SH-SY5Y (cell line): ENCODE measurements around the gene TNFSF15.

Source experiments
- GATA2 ChIP-seq: IDR thresholded peaks from 2 replicates; pipeline ENCODE4 v1.6.1; 2011; ENCODE audit warnings: mild to moderate bottlenecking, low read depth, low read length
- GATA3 ChIP-seq: IDR thresholded peaks from 2 replicates; pipeline ENCODE4 v1.6.1; 2011; ENCODE audit warnings: low read depth, mild to moderate bottlenecking, low read length, moderate library complexity

TNFSF15 gene

DNA sequence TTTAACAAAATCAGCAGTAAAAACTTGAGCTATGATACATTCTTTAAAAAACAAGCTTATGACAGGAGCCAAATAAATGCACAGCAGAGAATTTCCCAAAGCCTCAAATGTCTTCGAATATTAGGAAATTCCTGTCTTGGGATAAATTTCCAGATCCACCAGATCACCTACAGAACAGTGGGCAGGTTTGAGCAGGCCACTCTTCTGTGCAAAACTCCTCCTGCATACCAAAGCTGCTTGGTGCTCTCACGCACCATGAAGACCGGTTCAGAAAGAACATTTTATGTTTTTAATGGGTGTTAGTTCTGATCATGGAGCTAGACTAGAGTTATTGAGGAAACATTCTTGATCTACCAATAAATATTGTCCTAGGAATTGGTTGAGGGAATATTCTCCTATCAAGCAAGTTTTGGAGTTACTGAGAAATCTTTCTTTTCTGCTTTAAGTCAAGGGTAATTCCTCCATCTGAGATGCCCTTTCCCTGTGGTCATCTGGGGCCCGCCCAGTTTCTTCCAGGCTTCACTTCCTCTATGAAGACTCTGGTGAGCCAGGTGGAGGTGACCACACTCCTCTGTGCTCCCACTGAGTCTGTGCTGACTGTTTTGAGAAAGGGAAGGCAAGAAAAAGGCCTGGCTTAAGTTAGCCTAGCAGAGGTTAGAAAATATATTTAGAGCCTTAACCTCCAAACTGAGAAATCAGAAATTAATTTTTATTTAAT is 17.9 kb downstream of the TNFSF15 start:
- no peak for TF ChIP-seq GATA3
- no peak for TF ChIP-seq GATA2

DNA sequence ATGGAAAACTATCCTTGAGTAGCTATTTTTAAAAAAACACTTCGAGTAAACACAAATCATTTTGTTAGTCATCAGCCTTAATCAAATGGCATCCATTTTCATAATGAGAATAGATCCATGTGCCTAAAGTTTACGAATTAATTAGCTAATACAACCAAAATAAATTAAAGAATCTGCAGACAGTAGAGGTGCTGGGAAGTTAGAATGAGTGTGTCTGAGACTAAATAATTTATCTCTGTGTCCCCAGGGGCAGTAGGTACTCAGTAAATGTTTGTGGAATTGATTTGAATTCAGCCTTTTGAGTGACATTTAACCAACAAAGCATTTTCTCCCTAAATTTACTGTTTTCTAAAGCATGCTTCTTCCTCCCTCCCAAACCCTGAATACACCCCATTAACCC is 18.6 kb downstream of the TNFSF15 start:
- TF ChIP-seq GATA2 (no peak), GATA3 (no peak)

DNA sequence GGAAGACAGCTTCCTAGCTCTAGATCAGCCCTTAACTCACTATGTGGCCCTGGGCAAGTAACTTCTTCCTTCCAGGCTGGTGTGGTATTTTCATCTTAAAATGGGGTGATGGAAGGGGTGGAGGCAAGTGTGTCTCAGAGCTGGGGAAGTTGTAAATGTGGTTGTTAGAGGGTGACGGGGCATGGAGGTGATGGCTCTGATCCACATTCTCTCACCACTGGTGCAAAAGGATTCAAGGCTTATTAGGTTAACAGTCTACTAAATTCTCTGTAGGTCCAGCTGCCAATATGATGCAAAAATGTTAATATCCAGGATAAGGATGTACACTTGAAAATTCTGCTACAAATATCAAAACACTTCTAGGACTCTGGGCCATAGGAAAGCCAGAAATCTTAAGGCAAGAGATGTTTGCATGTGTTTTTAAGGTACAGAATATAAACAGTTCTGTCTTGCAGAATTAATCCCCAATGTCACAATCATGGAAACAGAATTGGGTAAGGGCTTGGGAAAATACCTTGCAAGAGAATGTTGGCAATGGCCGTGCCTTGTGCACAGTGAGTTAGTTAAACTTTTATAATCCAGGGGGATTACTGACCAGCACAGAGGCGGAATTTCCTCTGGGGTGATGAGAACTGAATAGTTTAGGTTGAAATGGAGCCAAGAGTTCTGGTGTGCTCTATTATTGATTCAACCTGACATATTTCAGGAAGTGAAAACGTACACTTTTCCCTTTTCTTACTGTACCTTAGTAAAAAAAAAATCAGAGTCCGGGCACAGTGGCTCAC is 19.8 kb downstream of the TNFSF15 start:
- no peak for TF ChIP-seq GATA2
- TF ChIP-seq GATA3 = no peak

DNA sequence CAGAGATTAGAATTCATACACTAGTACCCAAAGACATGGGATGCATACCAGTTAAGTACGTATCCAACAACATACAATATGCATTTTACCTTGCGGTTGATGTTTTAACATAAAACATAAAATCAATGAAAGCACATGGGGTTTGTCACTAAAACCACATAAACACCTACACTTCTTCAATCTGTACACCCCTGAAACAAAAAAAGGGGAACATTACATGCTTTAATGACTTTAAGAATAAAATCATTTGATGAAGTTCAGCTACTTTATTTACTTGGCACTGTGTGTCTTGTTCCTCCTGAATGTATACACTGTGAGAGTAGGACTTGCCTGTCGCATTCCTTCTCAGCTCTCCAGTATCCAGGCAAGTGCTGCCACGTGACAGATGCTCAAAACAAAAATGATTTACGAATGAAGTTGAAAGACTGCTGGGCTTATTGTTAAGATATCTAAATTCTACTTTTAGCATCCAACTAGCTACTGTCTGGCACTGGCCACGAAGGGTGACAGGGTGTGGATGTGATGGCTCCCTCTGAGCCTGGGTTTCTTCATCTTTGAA is 21.0 kb downstream of the TNFSF15 start:
- no peak for TF ChIP-seq GATA2
- TF ChIP-seq GATA3 = no peak

DNA sequence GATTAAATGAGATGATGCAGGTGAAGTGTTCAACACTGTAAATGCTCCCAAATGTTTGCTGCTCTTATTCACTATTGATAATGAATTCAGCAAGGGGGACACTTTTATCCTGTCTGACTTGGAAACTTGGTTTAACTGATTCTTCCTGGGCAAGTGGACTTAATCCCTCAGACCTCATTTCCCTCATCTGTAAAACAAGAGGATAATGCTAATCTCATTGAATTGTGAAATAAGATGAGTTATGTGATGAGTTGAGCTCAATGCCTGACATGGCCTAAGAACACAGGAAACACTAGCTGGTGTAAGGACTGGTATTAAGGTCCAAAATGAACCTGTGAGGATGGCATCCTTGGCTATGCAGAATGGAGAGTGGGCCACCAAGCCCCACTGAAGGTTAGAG is 23.3 kb downstream of the TNFSF15 start:
- TF ChIP-seq GATA2 (no peak), GATA3 (no peak)

DNA sequence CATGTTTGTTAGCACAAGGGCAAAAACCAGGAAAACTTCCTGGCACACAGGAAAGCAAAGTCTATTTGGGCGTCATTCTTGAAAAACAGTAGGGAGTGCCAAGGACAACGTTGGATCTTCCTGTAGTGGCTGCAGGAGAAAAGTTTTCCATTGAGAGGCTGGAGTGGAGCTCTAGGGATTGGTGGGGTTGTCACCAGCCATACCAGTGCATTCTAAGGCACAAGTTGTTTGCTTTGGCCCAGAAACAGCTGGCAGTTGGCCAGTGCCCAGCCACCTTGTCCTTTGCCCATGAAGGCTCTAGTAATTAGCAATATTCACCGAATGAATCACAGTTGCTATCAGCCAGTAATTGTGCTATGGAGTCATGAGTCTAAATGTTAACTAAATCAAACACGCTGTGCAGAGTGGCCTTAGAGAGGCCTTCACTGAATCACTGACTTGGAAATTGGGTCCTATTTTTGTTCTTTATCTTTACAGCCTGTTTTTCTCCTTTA is 26.4 kb downstream of the TNFSF15 start:
- no peak for TF ChIP-seq GATA2
- TF ChIP-seq GATA3 = no peak

DNA sequence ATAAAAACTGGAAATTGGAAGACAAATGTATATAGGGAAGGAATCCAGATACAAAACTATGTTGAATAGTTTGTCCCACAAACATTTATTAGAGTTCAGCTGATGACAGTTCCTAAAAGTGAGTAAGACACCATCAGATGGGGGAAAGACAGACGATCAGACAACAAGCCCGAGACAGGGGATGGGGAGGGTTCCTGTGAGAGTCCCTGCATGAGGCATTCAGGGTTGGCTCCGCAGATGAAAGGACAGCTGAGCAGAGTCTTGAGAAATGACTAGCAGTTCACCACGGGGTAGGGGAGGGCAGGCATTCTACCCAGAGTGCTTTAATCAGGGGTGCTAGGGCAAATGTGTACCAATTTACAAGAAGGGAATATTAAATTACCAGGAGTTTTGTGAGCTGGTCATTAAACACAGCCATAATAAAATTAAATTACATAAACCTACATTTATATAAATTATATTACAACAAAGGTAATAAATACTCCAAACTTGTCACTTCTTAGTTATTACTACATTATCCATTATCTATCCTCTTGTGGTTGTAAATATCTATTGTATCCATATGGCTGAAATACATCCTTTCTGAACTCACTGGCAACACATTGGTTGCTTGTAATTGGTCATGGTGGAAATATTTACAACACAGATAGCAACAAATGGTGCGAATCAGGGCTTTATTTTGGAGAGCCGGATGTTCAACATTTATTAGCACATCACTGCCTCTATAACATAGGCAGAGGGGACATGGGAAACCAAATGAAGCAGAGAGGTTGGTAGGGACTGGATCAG is 27.8 kb downstream of the TNFSF15 start:
- TF ChIP-seq GATA2 (no peak), GATA3 (no peak)

DNA sequence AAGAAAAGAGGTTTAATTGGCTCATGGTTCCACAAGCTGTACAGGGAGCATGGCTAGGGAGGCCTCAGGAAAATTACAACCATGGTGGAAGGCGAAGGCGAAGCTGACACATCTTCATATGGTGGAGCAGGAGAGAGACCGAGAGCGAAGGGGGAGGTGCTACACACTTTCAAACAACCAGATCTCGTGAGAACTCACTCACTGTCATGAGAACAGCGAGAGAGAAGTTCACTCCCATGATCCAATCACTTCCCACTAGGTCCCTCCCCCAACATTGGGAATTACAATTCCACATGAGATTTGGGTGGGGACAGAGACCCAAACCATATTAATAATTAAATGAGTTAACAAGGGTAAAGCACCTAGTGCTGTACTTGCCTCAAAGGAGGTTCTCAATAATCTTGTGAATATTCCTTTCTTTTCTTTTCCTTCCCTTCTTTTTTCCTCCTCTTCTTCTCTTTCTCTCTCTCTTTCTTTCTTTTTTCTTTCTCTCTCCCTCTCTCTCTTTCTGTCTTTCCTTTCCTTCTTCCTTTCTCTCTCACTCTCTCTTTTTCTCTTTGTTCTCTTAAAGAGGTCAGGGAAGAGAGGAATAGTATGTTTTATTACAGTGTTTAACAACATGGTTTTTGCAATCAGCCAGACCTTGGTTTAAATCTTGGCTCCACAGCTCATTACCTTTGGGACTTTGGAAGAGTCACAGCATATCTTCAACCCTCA is 29.0 kb downstream of the TNFSF15 start:
- TF ChIP-seq GATA3 (no peak), GATA2 (no peak)

DNA sequence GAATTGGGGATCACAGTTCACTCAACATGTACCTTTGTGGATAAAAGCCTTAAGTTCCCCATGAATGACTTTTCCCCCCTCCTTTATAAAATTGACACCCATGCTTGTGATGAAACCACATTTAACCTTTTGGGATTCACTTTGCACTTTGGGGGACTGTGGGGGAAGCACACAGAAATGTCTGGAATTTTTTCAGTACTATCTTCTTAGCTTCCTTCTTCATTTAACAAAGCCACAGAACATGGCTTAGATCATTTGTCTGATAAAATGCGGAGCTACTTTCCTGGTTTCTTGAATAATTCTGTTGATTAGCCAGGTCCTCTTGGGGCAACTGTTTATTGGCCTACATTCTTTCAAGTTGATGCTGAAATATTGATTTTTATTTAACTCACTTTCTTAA is 29.9 kb downstream of the TNFSF15 start:
- TF ChIP-seq GATA2 (no peak), GATA3 (no peak)

DNA sequence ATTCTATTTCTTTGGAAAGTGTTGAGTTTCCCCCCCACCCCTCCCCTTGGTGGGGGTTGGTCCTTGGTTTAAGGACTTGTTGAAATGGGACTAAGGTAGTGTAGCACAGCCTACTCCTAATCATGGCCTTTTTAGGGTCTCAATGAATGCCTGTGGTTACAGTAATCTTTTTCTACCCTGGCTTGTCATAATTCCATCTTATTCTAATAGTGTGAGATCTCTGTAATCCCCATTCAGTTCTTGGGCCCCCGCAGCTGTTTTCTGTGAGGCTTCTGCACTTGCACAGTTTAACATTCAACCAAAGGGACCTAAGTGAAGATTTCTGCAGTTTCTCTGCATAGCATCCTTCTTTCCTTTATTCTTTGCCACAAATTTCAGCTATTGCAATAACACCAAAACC is 30.7 kb downstream of the TNFSF15 start:
- TF ChIP-seq GATA3 = no peak
- no peak for TF ChIP-seq GATA2

DNA sequence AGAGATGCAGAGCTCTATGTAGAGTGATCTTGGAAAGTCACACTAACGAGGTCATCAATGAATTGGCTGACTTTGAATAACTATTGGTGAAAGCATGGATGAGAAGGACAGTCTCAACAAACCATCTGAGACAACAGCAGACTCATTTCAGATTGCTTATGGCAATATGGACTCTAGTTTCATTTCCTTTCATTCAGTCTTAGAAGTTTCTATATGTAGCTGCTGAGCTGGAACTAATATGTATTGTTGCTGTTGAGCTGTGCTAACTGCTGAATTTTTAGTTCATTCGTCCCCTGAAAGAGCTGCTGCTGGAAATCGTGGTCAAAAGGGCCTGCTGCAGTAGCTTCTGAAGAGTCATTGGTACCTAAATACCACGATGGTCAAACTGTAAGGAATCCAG is 31.3 kb downstream of the TNFSF15 start:
- TF ChIP-seq GATA2 (no peak), GATA3 (no peak)

DNA sequence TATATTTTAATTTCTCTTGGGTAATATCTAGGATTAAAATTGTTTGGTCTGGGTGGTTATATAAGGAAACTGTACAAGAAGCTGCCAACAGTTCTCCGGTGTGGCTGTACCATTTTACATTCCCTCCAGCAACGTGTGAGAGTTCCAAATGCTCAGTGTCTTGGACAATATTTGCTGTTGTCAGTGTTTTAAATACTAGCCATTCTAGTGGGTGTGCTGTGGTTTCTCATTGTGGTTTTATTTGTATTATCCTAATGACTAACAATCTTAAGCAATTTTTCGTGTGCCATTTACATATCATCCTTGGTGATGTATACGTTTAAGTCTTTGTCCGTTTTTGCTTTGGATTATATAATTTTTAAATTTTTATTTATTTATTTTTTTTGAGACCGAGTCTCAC is 34.0 kb downstream of the TNFSF15 start:
- TF ChIP-seq GATA3 (no peak), GATA2 (no peak)

DNA sequence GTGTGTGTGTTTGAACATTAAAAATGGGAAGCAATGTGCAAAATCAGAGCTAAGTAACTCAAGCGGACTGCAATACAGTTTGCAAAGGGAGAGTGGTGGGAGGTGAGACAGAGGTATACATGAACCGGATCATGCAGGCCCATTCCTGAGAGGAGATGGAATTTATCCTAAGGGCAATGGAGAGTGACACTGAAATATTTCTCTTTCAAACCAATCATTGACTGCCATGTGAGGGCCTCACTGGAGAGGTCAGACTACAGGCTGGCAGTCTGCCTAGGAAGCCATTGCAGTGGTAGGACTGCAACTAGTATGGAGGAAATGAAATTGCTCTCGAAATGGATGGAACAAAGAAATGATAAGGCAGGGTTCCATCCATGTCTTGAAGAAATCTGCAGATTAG is 34.8 kb downstream of the TNFSF15 start:
- no peak for TF ChIP-seq GATA2
- no peak for TF ChIP-seq GATA3

DNA sequence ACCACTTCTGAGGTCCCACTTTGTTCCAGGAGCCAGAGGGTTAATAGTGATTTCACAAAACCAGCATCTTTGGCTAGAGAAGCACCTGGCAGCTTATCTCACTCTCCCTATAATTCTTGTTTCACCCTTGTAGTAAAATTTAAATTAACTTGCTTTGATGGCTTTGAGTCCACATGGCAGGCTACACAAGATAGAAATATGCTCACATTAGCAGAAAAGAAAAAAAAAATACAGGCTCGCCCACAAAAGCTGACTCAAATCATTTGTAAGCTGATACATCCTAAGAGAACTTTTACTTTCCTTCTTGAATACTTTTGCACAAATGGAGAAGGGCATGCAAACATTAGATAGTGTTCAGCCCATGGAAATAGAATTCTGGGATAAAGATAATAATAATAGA is 36.2 kb downstream of the TNFSF15 start:
- no peak for TF ChIP-seq GATA3
- TF ChIP-seq GATA2 = no peak
